Umbilical cord (tissue), 2 donors: ENCODE measurements around the gene WNK4. TPM values are rescaled to one million over a fixed set of nuclear protein-coding genes. Genes with fewer than 3 reads are reported as not detected.
A peak's percentile ranks its signal among the peaks of the same experiment; 100 is the strongest.

ENCODE experiments used
- DNase-seq: peaks from one replicate; pipeline ENCODE4 v3.0.0-alpha.2; 2015; ENCODE audit warnings: low spot score
- total RNA-seq: library from RNA; depleted of rRNA; stranded (reverse); fragments of >200 nt; gene quantifications from one replicate; pipeline ENCODE4 v1.2.3, GENCODE V29; 2014; ENCODE audit warnings: low replicate concordance; ENCODE audit not compliant: insufficient read depth

The WNK4 gene
- total RNA-seq, 1 donor from 2014 or later = not detected

GRCh38 chr17:42833767-42834422, 53.5 kb downstream of the WNK4 start:
- DNase-seq = no peak

- DNase-seq = no peak
These were observed 55.3 kb downstream of the WNK4 start for GRCh38 chr17:42835732-42836131.

- DNase-seq = no peak
These were observed 61.7 kb downstream of the WNK4 start for GRCh38 chr17:42841975-42842685.

- peak; percentile 71 for DNase-seq
These were observed 63.0 kb downstream of the WNK4 start for GRCh38 chr17:42843358-42843934.

- DNase-seq = no peak
These were observed 63.9 kb downstream of the WNK4 start, which contains the start of gene AOC2 for GRCh38 chr17:42844271-42844670. Gene AOC2 (plus strand): TSS chr17:42844580. CDS start chr17:42844627, 47 bp downstream.

GRCh38 chr17:42844761-42845555, 64.5 kb downstream of the WNK4 start:
- DNase-seq = no peak

- DNase-seq = no peak
These were observed 65.1 kb downstream of the WNK4 start for GRCh38 chr17:42845556-42845917.

- no peak for DNase-seq
These were observed 65.6 kb downstream of the WNK4 start for GRCh38 chr17:42845918-42846593.

Other genes starting within 250 kb of the WNK4 start
- gene NAGLU, start 244.4 kb upstream of the WNK4 start, total RNA-seq = 26.2 TPM
- 3.9 TPM for gene HSD17B1, start 227.7 kb upstream of the WNK4 start, total RNA-seq
- 8.2 TPM for gene COASY, start 218.5 kb upstream of the WNK4 start, total RNA-seq
- 22.6 TPM for gene MLX, start 213.5 kb upstream of the WNK4 start, total RNA-seq
- gene PSMC3IP, start 202.9 kb upstream of the WNK4 start, total RNA-seq = 1.2 TPM
- gene RETREG3, start 171.2 kb upstream of the WNK4 start, total RNA-seq = 62.4 TPM
- gene TUBG1, start 170.9 kb upstream of the WNK4 start, total RNA-seq = 23.8 TPM
- gene TUBG2, start 121.3 kb upstream of the WNK4 start, total RNA-seq = 21.4 TPM
- gene PLEKHH3, start 103.6 kb upstream of the WNK4 start, total RNA-seq = 11.3 TPM
- 6.5 TPM for gene CCR10, start 98.8 kb upstream of the WNK4 start, total RNA-seq
- gene CNTNAP1, start 98.1 kb upstream of the WNK4 start, total RNA-seq = 5.1 TPM
- 43.6 TPM for gene EZH1, start 35.6 kb upstream of the WNK4 start, total RNA-seq
- 0.96 TPM for gene RAMP2, start 19.4 kb upstream of the WNK4 start, total RNA-seq
- 33.2 TPM for gene VPS25, start 7.2 kb upstream of the WNK4 start, total RNA-seq
- gene COA3, start 18.1 kb downstream of the WNK4 start, total RNA-seq = 47.2 TPM
- 0.96 TPM for gene CNTD1, start 18.3 kb downstream of the WNK4 start, total RNA-seq
- 142 TPM for gene BECN1, start 43.7 kb downstream of the WNK4 start, total RNA-seq
- gene PSME3, start 52.8 kb downstream of the WNK4 start, total RNA-seq = 22.6 TPM
- 1.4 TPM for gene AOC2, start 64.0 kb downstream of the WNK4 start, total RNA-seq
- 89.1 TPM for gene AOC3, start 70.6 kb downstream of the WNK4 start, total RNA-seq
- gene G6PC1, start 120.2 kb downstream of the WNK4 start, total RNA-seq = not detected
- 38.3 TPM for gene AARSD1, start 183.8 kb downstream of the WNK4 start, total RNA-seq
- 10.4 TPM for gene PTGES3L, start 199.5 kb downstream of the WNK4 start, total RNA-seq
- gene RUNDC1, start 200.0 kb downstream of the WNK4 start, total RNA-seq = 17.8 TPM
- 1,521 TPM for gene RPL27, start 217.8 kb downstream of the WNK4 start, total RNA-seq
- gene IFI35, start 226.2 kb downstream of the WNK4 start, total RNA-seq = 1.4 TPM
- gene VAT1, start 241.8 kb downstream of the WNK4 start, total RNA-seq = 38.8 TPM
- 0.72 TPM for gene RND2, start 244.6 kb downstream of the WNK4 start, total RNA-seq